Stomach (tissue), 4 donors: ENCODE measurements around the gene PLCB1.

Experiments used
- CTCF ChIP-seq, 7 experiments: fragments of 450-650 bp in 4 of 7; fragments of 200-600 bp in 3 of 7; sonication (generic) in 3 of 7; IDR thresholded peaks; one replicate each; pipeline ENCODE4 v1.5.1; 2016 to 2019; ENCODE audit warnings: antibody characterized with exemption in 7 of 7, control low read depth in 2 of 7, mild to moderate bottlenecking in 1 of 7
- POLR2A ChIP-seq, 4 donors: fragments of 450-650 bp; IDR thresholded peaks; one replicate each; pipeline ENCODE4 v1.6.1; 2016; ENCODE audit warnings: antibody characterized with exemption in 4 of 4, control low read depth in 2 of 4, mild to moderate bottlenecking in 1 of 4, moderate library complexity in 1 of 4
- POLR2AphosphoS5 ChIP-seq, 3 donors: sonication (generic); formaldehyde crosslinking; IDR thresholded peaks; one replicate each; pipeline ENCODE4 v1.6.1; 2016; ENCODE audit warnings: antibody characterized with exemption in 3 of 3

- TF ChIP-seq CTCF (IDR thresholded peaks at IDR 0.05) (no peak), POLR2A (IDR thresholded peaks at IDR 0.05) (no peak), POLR2AphosphoS5 (IDR thresholded peaks at IDR 0.05) (no peak)
These were observed 663.3 kb downstream of the PLCB1 start for GRCh38 chr20:8795404-8795803.
